Common myeloid progenitor, CD34-positive (primary cell): ENCODE measurements around the gene FBXW7.

Source experiments
- CTCF ChIA-PET: fragments of 350-600 bp; sonication (Branson Sonifier 250); formaldehyde crosslinking; loops from one replicate; lab custom pipeline; 2021; ENCODE audit warnings: antibody characterized with exemption; lab: Charles Lee
- POLR2A ChIA-PET: fragments of 350-600 bp; sonication (Branson Sonifier 250); formaldehyde crosslinking; loops from one replicate; lab custom pipeline; 2021; ENCODE audit warnings: antibody characterized with exemption; lab: Charles Lee
- DNase-seq, 3 donors: peaks; one replicate each; pipeline versions ENCODE4 v3.0.0 to v3.0.0-alpha.2; 2013
- H3K27ac ChIP-seq, 2 experiments: 1 replicate in 1 of 2; 2 replicates in 1 of 2; pipeline ENCODE4 v1.7.0; 2013; ENCODE audit warnings: inconsistent platforms in 2 of 2, low read length in 2 of 2, mild to moderate bottlenecking in 2 of 2, low read depth in 1 of 2, moderate library complexity in 1 of 2; ENCODE audit not compliant: severe bottlenecking in 2 of 2, insufficient read depth in 1 of 2, poor library complexity in 1 of 2
- H3K27me3 ChIP-seq, 5 experiments: replicated peaks in 2 of 5; 1 replicate in 3 of 5; 2 replicates in 2 of 5; pipeline versions ENCODE4 v1.6.1 to v1.7.0; 2013; ENCODE audit warnings: low read length in 4 of 5, mild to moderate bottlenecking in 2 of 5, moderate library complexity in 2 of 5, inconsistent platforms in 1 of 5; ENCODE audit not compliant: insufficient read depth in 5 of 5, control insufficient read depth in 4 of 5
- H3K36me3 ChIP-seq, 4 experiments: 1 replicate in 2 of 4; 2 replicates in 2 of 4; pipeline versions ENCODE4 v1.6.1 to v1.7.0; 2013; ENCODE audit warnings: low read length in 3 of 4, control low read depth in 1 of 4, mild to moderate bottlenecking in 1 of 4; ENCODE audit not compliant: control insufficient read depth in 4 of 4, insufficient read depth in 4 of 4
- H3K4me1 ChIP-seq, 4 experiments: 1 replicate in 3 of 4; 2 replicates in 1 of 4; pipeline versions ENCODE4 v1.6.1 to v1.7.1; 2013; ENCODE audit warnings: low read length in 3 of 4, mild to moderate bottlenecking in 3 of 4, control low read depth in 1 of 4, inconsistent platforms in 1 of 4, moderate library complexity in 1 of 4; ENCODE audit not compliant: control insufficient read depth in 4 of 4, insufficient read depth in 4 of 4; ENCODE audit errors: control extremely low read depth in 1 of 4
- H3K4me3 ChIP-seq, 7 experiments: 1 replicate in 4 of 7; 2 replicates in 3 of 7; pipeline versions ENCODE4 v1.5.1 to v1.7.0; 2013; ENCODE audit warnings: mild to moderate bottlenecking in 7 of 7, low read length in 6 of 7, moderate library complexity in 6 of 7, inconsistent platforms in 2 of 7, low read depth in 2 of 7, control low read depth in 1 of 7; ENCODE audit not compliant: insufficient read depth in 4 of 7, control insufficient read depth in 1 of 7; ENCODE audit errors: extremely low read depth in 1 of 7
- H3K9me3 ChIP-seq, 5 experiments: 1 replicate in 4 of 5; 2 replicates in 1 of 5; pipeline versions ENCODE4 v1.6.1 to v1.7.1; 2013; ENCODE audit warnings: low read length in 4 of 5, mild to moderate bottlenecking in 2 of 5, inconsistent platforms in 1 of 5, low read depth in 1 of 5, moderate library complexity in 1 of 5; ENCODE audit not compliant: control insufficient read depth in 4 of 5, insufficient read depth in 2 of 5; ENCODE audit errors: control extremely low read depth in 1 of 5
- WGBS: methylation state at CpG from one replicate; pipeline ENCODE4 v1.1.5; 2013; ENCODE audit not compliant: insufficient coverage; 5-methylcytosine and 5-hydroxymethylcytosine counted together

FBXW7 gene

GRCh38 chr4:152364383-152364782, 171.5 kb downstream of the FBXW7 start:
- no CpG with 5 or more reads among the region's 1 CpG for WGBS
- CTCF ChIA-PET, result no interaction called here

GRCh38 chr4:152363904-152364303, 172.0 kb downstream of the FBXW7 start:
- CTCF ChIA-PET, result no interaction called here
- Histone ChIP-seq H3K4me3 (no peak overlapping the region), H3K36me3 (peaks cover 0 to 4% (median 0%) of the 10 kb centered on the region in 4 experiments), H3K27me3 (no peaks in the 10 kb centered on the region), H3K4me1 (peaks cover 0 to 10% (median under 1%) of the 10 kb centered on the region in 4 experiments), H3K27ac (no peak overlapping the region), H3K9me3 (no peaks in the 10 kb centered on the region)
- POLR2A ChIA-PET, result no interaction called here
- DNase-seq, result no peak
- 100% methylated on average over 1 of the region's 2 CpGs for WGBS

More at GRCh38 chr4:152364383-152364782, 171.5 kb downstream of the FBXW7 start:
- Histone ChIP-seq H3K9me3 (no peaks in the 10 kb centered on the region), H3K36me3 (peaks cover 0 to 4% (median 0%) of the 10 kb centered on the region in 4 experiments), H3K27me3 (no peaks in the 10 kb centered on the region), H3K4me1 (peaks cover 0 to 8% (median under 1%) of the 10 kb centered on the region in 4 experiments), H3K27ac (no peak overlapping the region), H3K4me3 (no peak overlapping the region)
- DNase-seq, result no peak
- POLR2A ChIA-PET, result interaction anchor here (0.6 kb wide), 1 partner anchor 1285 kb away, joined by 3 read pairs; no protein-coding TSS in a partner anchor

GRCh38 chr4:152363086-152363485, 172.8 kb downstream of the FBXW7 start:
- ChIA-PET CTCF (no interaction called here), POLR2A (no interaction called here)
- H3K4me3 ChIP-seq, result no peak overlapping the region

GRCh38 chr4:152360045-152360410, 175.9 kb downstream of the FBXW7 start:
- Histone ChIP-seq H3K27ac (no peak overlapping the region), H3K4me1 (peaks cover 0 to 10% (median under 1%) of the 10 kb centered on the region in 4 experiments), H3K4me3 (no peak overlapping the region), H3K27me3 (no peaks in the 10 kb centered on the region), H3K36me3 (no peaks in the 10 kb centered on the region), H3K9me3 (no peaks in the 10 kb centered on the region)
- no CpG with 5 or more reads among the region's 1 CpG for WGBS
- ChIA-PET CTCF (interaction anchor here (1.1 kb wide), 1 partner anchor 21 kb away, joined by 3 read pairs; no protein-coding TSS in a partner anchor), POLR2A (no interaction called here)
- DNase-seq, result peak in 2 of 3 donors; percentile 7

More at GRCh38 chr4:152363086-152363485, 172.8 kb downstream of the FBXW7 start:
- Histone ChIP-seq H3K27me3 (no peaks in the 10 kb centered on the region), H3K27ac (no peak overlapping the region), H3K36me3 (peaks cover 0 to 4% (median 0%) of the 10 kb centered on the region in 4 experiments), H3K9me3 (no peaks in the 10 kb centered on the region), H3K4me1 (peaks cover 0 to 10% (median under 1%) of the 10 kb centered on the region in 4 experiments)
- no peak for DNase-seq

- DNase-seq, result peak in 2 of 3 donors; percentile 56 to 66
- H3K36me3 ChIP-seq, result no peaks in the 10 kb centered on the region
- no peak overlapping the region for H3K27ac ChIP-seq
- H3K9me3 ChIP-seq, result no peaks in the 10 kb centered on the region
- POLR2A ChIA-PET, result no interaction called here
- 100% methylated on average over 4 of the region's 9 CpGs for WGBS
- peaks cover 0 to 10% (median under 1%) of the 10 kb centered on the region in 4 experiments for H3K4me1 ChIP-seq
- no peak overlapping the region for H3K4me3 ChIP-seq
- H3K27me3 ChIP-seq, result no peaks in the 10 kb centered on the region
- CTCF ChIA-PET, result interaction anchor here (0.6 to 1.1 kb wide), 2 partner anchors 22 to 43 kb away, joined by 3 read pairs; no protein-coding TSS in a partner anchor
Measured at GRCh38 chr4:152359208-152360044, 176.5 kb downstream of the FBXW7 start.

DNA sequence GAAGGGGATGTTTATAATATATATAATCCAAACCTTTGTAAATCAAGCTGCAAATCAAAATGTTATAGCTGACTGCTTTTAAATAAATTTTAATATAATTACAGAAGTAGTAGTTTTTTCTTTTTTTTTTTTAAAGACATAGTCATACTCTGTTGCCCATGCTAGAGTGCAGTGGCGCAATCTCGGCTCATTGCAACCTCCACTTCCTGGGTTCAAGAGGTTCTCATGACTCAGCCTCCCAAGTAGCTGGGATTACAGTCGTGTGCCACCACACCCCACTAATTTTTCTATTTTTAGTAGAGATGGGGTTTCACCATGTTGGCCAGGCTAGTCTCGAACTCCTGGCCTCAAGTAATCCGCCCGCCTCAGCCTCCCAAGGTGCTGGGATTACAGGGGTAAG, 178.7 kb downstream of the FBXW7 start:
- H3K36me3 ChIP-seq, result no peaks in the 10 kb centered on the region
- H3K4me3 ChIP-seq, result no peak overlapping the region
- no peak for DNase-seq
- no peak overlapping the region for H3K27ac ChIP-seq
- no peaks in the 10 kb centered on the region for H3K27me3 ChIP-seq
- no peaks in the 10 kb centered on the region for H3K9me3 ChIP-seq
- ChIA-PET POLR2A (no interaction called here), CTCF (no interaction called here)
- peaks cover 0 to 10% (median under 1%) of the 10 kb centered on the region in 4 experiments for H3K4me1 ChIP-seq
- 83% methylated on average over 1 of the region's 6 CpGs for WGBS

DNA sequence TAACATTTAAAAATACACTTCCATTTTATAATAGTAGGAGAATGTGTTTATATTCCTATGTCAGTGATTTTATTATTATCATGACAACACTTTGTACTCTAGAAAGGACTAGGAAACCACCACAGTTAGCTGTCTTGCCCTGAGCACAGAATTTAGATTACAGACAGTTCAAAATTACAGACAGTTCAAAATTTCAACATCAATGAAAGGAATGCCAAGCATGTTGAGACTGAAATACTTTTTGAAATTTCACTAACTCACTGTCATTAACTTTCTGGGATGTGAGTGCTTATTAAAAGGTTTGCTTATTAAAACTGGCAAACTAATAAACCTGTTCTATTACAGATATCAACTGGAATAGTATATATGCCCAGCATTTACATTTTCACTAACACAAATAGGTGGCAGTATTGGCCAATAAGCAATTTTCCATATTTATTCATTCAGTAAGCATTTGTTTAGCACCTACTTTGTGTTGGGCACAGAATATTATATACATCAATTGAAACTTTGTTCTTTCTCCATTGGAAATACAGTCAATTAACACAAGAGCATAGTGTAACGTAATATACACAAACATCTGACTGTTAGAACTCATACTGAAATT, 179.4 kb downstream of the FBXW7 start:
- POLR2A ChIA-PET, result no interaction called here

More for the DNA sequence above, 179.4 kb downstream of the FBXW7 start:
- no peaks in the 10 kb centered on the region for H3K36me3 ChIP-seq
- peaks cover 0 to 10% (median under 1%) of the 10 kb centered on the region in 4 experiments for H3K4me1 ChIP-seq
- no peak for DNase-seq
- no CpG with 5 or more reads among the region's 1 CpG for WGBS
- no peaks in the 10 kb centered on the region for H3K9me3 ChIP-seq
- H3K4me3 ChIP-seq, result no peak overlapping the region
- H3K27ac ChIP-seq, result no peak overlapping the region
- no peaks in the 10 kb centered on the region for H3K27me3 ChIP-seq
- CTCF ChIA-PET, result no interaction called here
